H1 (cell line): Measurements from ENCODE around the gene SLC43A3. TPM values are rescaled to one million over a fixed set of nuclear protein-coding genes. Genes with fewer than 3 reads are reported as not detected.

Experiments used
- CTCF ChIA-PET: fragments of 300-600 bp; sonication (Branson Sonifier 250); formaldehyde crosslinking; loops from one replicate; lab custom pipeline; 2021; ENCODE audit not compliant: partially characterized antibody; lab: Charles Lee
- POLR2A ChIA-PET: fragments of 300-600 bp; sonication (Branson Sonifier 250); formaldehyde crosslinking; loops from one replicate; lab custom pipeline; 2021; ENCODE audit warnings: inconsistent platforms; ENCODE audit not compliant: partially characterized antibody; lab: Charles Lee
- DNase-seq, 2 experiments: peaks; one replicate each; pipeline versions ENCODE4 v3.0.0 to v3.0.0-alpha.2; 2010 to 2022; ENCODE audit warnings: low spot score in 2 of 2, low read depth in 1 of 2, mixed read lengths in 1 of 2
- FAIRE-seq: peaks from 2 replicates; lab custom pipeline; 2011; peaks lifted over from hg19 to GRCh38; lab: Jason Lieb, UNC
- H2AFZ ChIP-seq: 2 replicates; pipeline ENCODE4 v1.8.1; 2012; ENCODE audit warnings: low read length, inconsistent platforms
- H2AK5ac ChIP-seq: 2 replicates; pipeline ENCODE4 v1.6.1; 2013; ENCODE audit warnings: low read depth, low read length
- H2BK120ac ChIP-seq: replicated peaks from 2 replicates; pipeline ENCODE3; 2013; ENCODE audit warnings: low read depth, low read length, inconsistent platforms
- H2BK12ac ChIP-seq: 2 replicates; pipeline ENCODE4 v1.6.1; 2013; ENCODE audit warnings: low read depth, low read length
- H2BK15ac ChIP-seq: 2 replicates; pipeline ENCODE4 v1.6.1; 2013; ENCODE audit warnings: low read length
- H2BK20ac ChIP-seq: 2 replicates; pipeline ENCODE4 v1.6.1; 2013; ENCODE audit warnings: low read length
- H2BK5ac ChIP-seq: 2 replicates; pipeline ENCODE4 v1.6.1; 2013; ENCODE audit warnings: low read depth, low read length
- H3K14ac ChIP-seq: 2 replicates; pipeline ENCODE4 v1.6.1; 2013; ENCODE audit warnings: inconsistent platforms; ENCODE audit not compliant: insufficient read length
- H3K18ac ChIP-seq: 2 replicates; pipeline ENCODE4 v1.6.1; 2013; ENCODE audit warnings: low read length; ENCODE audit errors: extremely low read depth
- H3K23ac ChIP-seq: 2 replicates; pipeline ENCODE4 v1.6.1; 2013; ENCODE audit warnings: inconsistent platforms; ENCODE audit not compliant: insufficient read length
- H3K23me2 ChIP-seq: 2 replicates; pipeline ENCODE4 v1.6.1; 2013; ENCODE audit warnings: low read depth, low read length
- H3K27ac ChIP-seq: 2 replicates; pipeline ENCODE4 v1.6.1; 2011; ENCODE audit warnings: low read depth, low read length, inconsistent platforms
- H3K27me3 ChIP-seq, 4 experiments: replicated peaks in 1 of 4; 1 replicate in 1 of 4; 2 replicates in 3 of 4; pipeline versions ENCODE4 v1.6.1 to v1.8.1; 2011 to 2013; ENCODE audit warnings: low read length in 3 of 4, mild to moderate bottlenecking in 3 of 4, inconsistent platforms in 2 of 4, mixed read lengths in 2 of 4, moderate library complexity in 1 of 4; ENCODE audit not compliant: control insufficient read depth in 3 of 4, insufficient read depth in 3 of 4; ENCODE audit errors: extremely low read depth in 1 of 4
- H3K36me3 ChIP-seq, 4 experiments: 2 replicates each; pipeline versions ENCODE4 v1.6.1 to v1.8.1; 2011 to 2013; ENCODE audit warnings: mild to moderate bottlenecking in 4 of 4, low read length in 3 of 4, moderate library complexity in 2 of 4, control low read depth in 1 of 4, inconsistent platforms in 1 of 4; ENCODE audit not compliant: insufficient read depth in 4 of 4, control insufficient read depth in 2 of 4
- H3K4ac ChIP-seq: replicated peaks from 2 replicates; pipeline ENCODE3; 2013; ENCODE audit warnings: low read length, low read depth, mixed read lengths, inconsistent platforms; ENCODE audit not compliant: insufficient read length
- H3K4me1 ChIP-seq, 4 experiments: replicated peaks in 1 of 4; 1 replicate in 1 of 4; 2 replicates in 3 of 4; pipeline versions ENCODE4 v1.6.1 to v1.8.1; 2011 to 2013; ENCODE audit warnings: low read length in 3 of 4, inconsistent platforms in 2 of 4, mixed read lengths in 1 of 4; ENCODE audit not compliant: insufficient read depth in 4 of 4, control insufficient read depth in 3 of 4
- H3K4me2 ChIP-seq, 2 experiments: 2 replicates each; pipeline versions ENCODE4 v1.6.1 to v1.8.1; 2011 to 2013; ENCODE audit warnings: low read depth in 2 of 2, low read length in 2 of 2, control low read depth in 1 of 2, inconsistent platforms in 1 of 2, mild to moderate bottlenecking in 1 of 2; ENCODE audit not compliant: insufficient read depth in 1 of 2
- H3K4me3 ChIP-seq, 4 experiments: fragments of 200-600, 300-600 bp in 1 of 4; sonication (generic), shearing (Covaris generic), sonication (Bioruptor Twin) in 1 of 4; 2 replicates each; pipeline versions ENCODE4 v1.5.1 to v1.8.1; 2011 to 2016; ENCODE audit warnings: low read length in 4 of 4, low read depth in 3 of 4, control low read depth in 2 of 4, inconsistent platforms in 2 of 4, mild to moderate bottlenecking in 2 of 4, mixed read lengths in 1 of 4, moderate library complexity in 1 of 4; ENCODE audit not compliant: insufficient read depth in 2 of 4; ENCODE audit errors: extremely low read depth in 1 of 4
- H3K56ac ChIP-seq: replicated peaks from 2 replicates; pipeline ENCODE3; 2013; ENCODE audit warnings: low read depth, mild to moderate bottlenecking, mixed read lengths, low read length, inconsistent platforms; ENCODE audit not compliant: insufficient read length
- H3K79me1 ChIP-seq: 2 replicates; pipeline ENCODE4 v1.6.1; 2013; ENCODE audit warnings: low read depth, low read length, control low read depth
- H3K79me2 ChIP-seq, 2 experiments: 2 replicates each; pipeline versions ENCODE4 v1.6.1 to v1.8.1; 2012 to 2013; ENCODE audit warnings: low read length in 2 of 2, mild to moderate bottlenecking in 2 of 2, inconsistent platforms in 1 of 2; ENCODE audit not compliant: insufficient read depth in 2 of 2, control insufficient read depth in 1 of 2
- H3K9ac ChIP-seq, 4 experiments: replicated peaks in 1 of 4; 1 replicate in 1 of 4; 2 replicates in 3 of 4; pipeline versions ENCODE4 v1.6.1 to v1.8.1; 2011 to 2013; ENCODE audit warnings: low read depth in 3 of 4, low read length in 3 of 4, control low read depth in 2 of 4, mild to moderate bottlenecking in 2 of 4, moderate library complexity in 2 of 4, inconsistent platforms in 1 of 4; ENCODE audit errors: extremely low read depth in 1 of 4
- H3K9me3 ChIP-seq, 2 experiments: 2 replicates each; pipeline versions ENCODE4 v1.6.1 to v1.8.1; 2012 to 2013; ENCODE audit warnings: mild to moderate bottlenecking in 2 of 2, moderate library complexity in 2 of 2, control low read depth in 1 of 2, inconsistent platforms in 1 of 2, low read depth in 1 of 2, low read length in 1 of 2, mixed read lengths in 1 of 2; ENCODE audit not compliant: insufficient read depth in 2 of 2
- H4K20me1 ChIP-seq, 2 experiments: replicated peaks in 1 of 2; 2 replicates each; pipeline versions ENCODE3 to v1.8.1; 2011 to 2013; ENCODE audit warnings: inconsistent platforms in 2 of 2, low read length in 2 of 2, mild to moderate bottlenecking in 1 of 2; ENCODE audit not compliant: insufficient read depth in 2 of 2, control insufficient read depth in 1 of 2
- H4K5ac ChIP-seq: 2 replicates; pipeline ENCODE4 v1.6.1; 2013; ENCODE audit warnings: low read length, low read depth, mixed read lengths, inconsistent platforms; ENCODE audit not compliant: insufficient read length
- H4K8ac ChIP-seq: 2 replicates; pipeline ENCODE4 v1.8.0; 2013; ENCODE audit warnings: mild to moderate bottlenecking, moderate library complexity, low read length, inconsistent platforms; ENCODE audit not compliant: insufficient read depth; ENCODE audit errors: extremely low read depth
- H4K91ac ChIP-seq: replicated peaks from 2 replicates; pipeline ENCODE3; 2013; ENCODE audit warnings: low read length, mixed read lengths, inconsistent platforms; ENCODE audit not compliant: insufficient read length
- CBX5 ChIP-seq: fragments of 300-800, 300-1000 bp; sonication (generic); IDR thresholded peaks from 2 replicates; pipeline ENCODE4 v1.7.1; 2016; ENCODE audit warnings: antibody characterized with exemption, low read length, low read depth
- CHD2 ChIP-seq: IDR thresholded peaks from 2 replicates; pipeline ENCODE4 v1.6.1; 2012; ENCODE audit warnings: low read length, improper control_type of control experiment
- E2F6 ChIP-seq: IDR thresholded peaks from 2 replicates; pipeline ENCODE4 v1.6.1; 2012; ENCODE audit warnings: inconsistent platforms
- EGR1 ChIP-seq: IDR thresholded peaks from 2 replicates; pipeline ENCODE4 v1.6.1; 2011; ENCODE audit warnings: low read depth, low read length, borderline replicate concordance
- GABPA ChIP-seq: IDR thresholded peaks from 2 replicates; pipeline ENCODE4 v1.6.1; 2011; ENCODE audit warnings: mild to moderate bottlenecking, low read length, moderate library complexity, borderline replicate concordance; ENCODE audit not compliant: insufficient read depth
- HDAC6 ChIP-seq: IDR thresholded peaks from one replicate; pipeline ENCODE4 v1.7.1; 2012; ENCODE audit warnings: low read depth, mild to moderate bottlenecking, inconsistent platforms, low read length, moderate library complexity
- JUND ChIP-seq: IDR thresholded peaks from 2 replicates; pipeline ENCODE4 v1.6.1; 2011; ENCODE audit warnings: mild to moderate bottlenecking, improper control_type of control experiment, low read length
- KDM1A ChIP-seq: fragments of 200-600, 300-600 bp; sonication (generic); IDR thresholded peaks from 2 replicates; pipeline ENCODE4 v1.7.1; 2016; ENCODE audit warnings: mild to moderate bottlenecking, low read length, borderline replicate concordance
- KDM5A ChIP-seq: fragments of 200-600 bp; IDR thresholded peaks from 2 replicates; pipeline ENCODE4 v1.7.1; 2012; ENCODE audit warnings: mild to moderate bottlenecking, low read length, inconsistent platforms, mixed read lengths
- NANOG ChIP-seq: IDR thresholded peaks from 2 replicates; pipeline ENCODE4 v1.6.1; 2011; ENCODE audit warnings: low read length, low read depth, mild to moderate bottlenecking, inconsistent platforms; ENCODE audit not compliant: insufficient read depth, poor library complexity, severe bottlenecking
- RAD21 ChIP-seq, 2 experiments: IDR thresholded peaks in 1 of 2; conservative IDR thresholded peaks in 1 of 2; 2 replicates each; pipeline ENCODE4 v1.6.1; 2011; ENCODE audit warnings: low read depth in 2 of 2, low read length in 2 of 2, improper control_type of control experiment in 1 of 2, inconsistent platforms in 1 of 2, mild to moderate bottlenecking in 1 of 2, moderate library complexity in 1 of 2
- SP1 ChIP-seq: IDR thresholded peaks from 2 replicates; pipeline ENCODE4 v1.6.1; 2011; ENCODE audit warnings: low read depth, low read length
- SP2 ChIP-seq: IDR thresholded peaks from 2 replicates; pipeline ENCODE4 v1.6.1; 2012; ENCODE audit warnings: mild to moderate bottlenecking, low read length, inconsistent platforms
- TAF1 ChIP-seq: IDR thresholded peaks from 2 replicates; pipeline ENCODE4 v1.6.1; 2011; ENCODE audit warnings: mild to moderate bottlenecking, low read depth, low read length
- WGBS, 2 experiments: shearing (Covaris generic) in 1 of 2; methylation state at CpG; one replicate each; pipeline versions ENCODE4 v1.1.6 to v1.1.7; 2013 to 2015; ENCODE audit warnings: low lambda C conversion rate in 2 of 2, mixed read lengths in 2 of 2, inconsistent platforms in 1 of 2, low coverage in 1 of 2, missing lambda C conversion rate in 1 of 2; ENCODE audit not compliant: insufficient replicate concordance in 2 of 2, insufficient coverage in 1 of 2, insufficient read length in 1 of 2; ENCODE audit errors: extremely low coverage in 1 of 2, missing lambda C conversion rate in 1 of 2; 5-methylcytosine and 5-hydroxymethylcytosine counted together
- polyA plus RNA-seq, 7 experiments: library from polyadenylated mRNA; depleted of rRNA in 3 of 7; stranded (reverse) in 5 of 7; unstranded in 2 of 7; fragments of >200 nt in 5 of 7; fragments of 200-250 nt in 2 of 7; gene quantifications; 1 replicate in 5 of 7; 2 replicates in 1 of 7; 4 replicates in 1 of 7; pipeline versions ENCODE4 v1.2.1 to v1.2.3, GENCODE V29; 2011 to 2013; ENCODE audit warnings: missing spikeins in 2 of 7, mixed read lengths in 2 of 7
- total RNA-seq: library from RNA; stranded (reverse); fragmentation: NEBNext Ultra II Directional; extraction: Animal tissue kit (Norgen Biotek cat#: 25700); gene quantifications from 2 replicates; pipeline ENCODE4 v1.2.1, GENCODE V29; 2021

SLC43A3 gene
- total and polyA plus RNA-seq, 2 of the 8 experiments (the other 6 are each of a cell fraction or from before 2014, with no cell fraction given), result 31.8 to 67.8 TPM

- DNase-seq, result no peak
- H4K20me1 ChIP-seq, result no peaks in the 10 kb centered on the region
- no peak overlapping the region for H3K4me2 ChIP-seq
- CTCF ChIA-PET, result interaction anchor here (0.9 to 12.5 kb wide), 9 partner anchors 8 to 431 kb away, joined by 3 to 97 read pairs (median 3); partner anchors contain the start of genes RTN4RL2 and UBE2L6
- no peak overlapping the region for H4K5ac ChIP-seq
- H3K4me1 ChIP-seq, result no peaks in the 10 kb centered on the region
- H3K23ac ChIP-seq, result no peak overlapping the region
- no peak overlapping the region for H3K18ac ChIP-seq
- H4K8ac ChIP-seq, result no peak overlapping the region
- no peak overlapping the region for H2AK5ac ChIP-seq
- 0 out of 7 replicates have a peak, but pooled peaks cover 0 to 5% (median 0%) of the 10 kb centered on the region in 4 experiments for H3K27me3 ChIP-seq
- no peak overlapping the region for H3K14ac ChIP-seq
- no peaks in the 10 kb centered on the region for H3K36me3 ChIP-seq
- no peak overlapping the region for H2BK120ac ChIP-seq
- 88% methylated on average over 7 of the region's 7 CpGs; no CpG with 5 or more reads in 1 of the 2 experiments for WGBS, 2 experiments
- H3K4me3 ChIP-seq, result no peak overlapping the region
- H3K9me3 ChIP-seq, result no peaks in the 10 kb centered on the region
- H3K79me2 ChIP-seq, result no peaks in the 10 kb centered on the region
- no peak overlapping the region for H2BK12ac ChIP-seq
- no peak overlapping the region for H3K4ac ChIP-seq
- no peak overlapping the region for H2BK5ac ChIP-seq
- no peak overlapping the region for H3K56ac ChIP-seq
- FAIRE-seq, result no peak
- no peak overlapping the region for H4K91ac ChIP-seq
- no peaks in the 10 kb centered on the region for H3K23me2 ChIP-seq
- no peak overlapping the region for H3K27ac ChIP-seq
- H2BK20ac ChIP-seq, result no peak overlapping the region
- H3K79me1 ChIP-seq, result no peaks in the 10 kb centered on the region
- POLR2A ChIA-PET, result interaction anchor here (0.7 to 1.7 kb wide), 4 partner anchors 9 to 215 kb away, joined by 3 to 6 read pairs (median 4); partner anchors contain the start of gene SLC43A3
- H2AFZ ChIP-seq, result no peak overlapping the region
- no peak overlapping the region for H3K9ac ChIP-seq
- no peak overlapping the region for H2BK15ac ChIP-seq
- no peak for TF ChIP-seq EGR1
- no peak for TF ChIP-seq KDM5A
- no peak for TF ChIP-seq KDM1A
- TF ChIP-seq TAF1, result no peak
- no peak for TF ChIP-seq CBX5
- no peak for TF ChIP-seq SP1
- TF ChIP-seq E2F6, result no peak
- no peak for TF ChIP-seq RAD21 (IDR thresholded peaks at IDR 0.05 in 1 of 2, conservative IDR thresholded peaks at IDR 0.05 in 1 of 2; ENCODE audit: low read depth in 2 of 2, low read length in 2 of 2)
- no peak for TF ChIP-seq HDAC6
- no peak for TF ChIP-seq NANOG
- TF ChIP-seq GABPA, result no peak
- no peak for TF ChIP-seq SP2
- TF ChIP-seq CHD2, result no peak
- no peak for TF ChIP-seq JUND
These were observed 9.1 kb upstream of the SLC43A3 start for GRCh38 chr11:57436031-57436430.
